Tibial artery (tissue), 4 donors: ENCODE measurements around the gene PCK2.

Experiments used
- DNase-seq, 2 donors: peaks; one replicate each; pipeline ENCODE4 v3.0.0-alpha.2; 2019
- H3K27ac ChIP-seq, 2 donors: fragments of 200-600 bp; sonication (generic) in 1 of 2; 1 replicate in 1 of 2; 2 replicates in 1 of 2; pipeline ENCODE4 v1.5.1; 2018 to 2019; ENCODE audit warnings: mild to moderate bottlenecking in 1 of 2
- H3K27me3 ChIP-seq, 2 donors: fragments of 200-600 bp; sonication (generic) in 1 of 2; one replicate each; pipeline versions ENCODE4 v1.5.1 to v1.6.0; 2016 to 2019
- H3K36me3 ChIP-seq, 3 donors: fragments of 200-600 bp; sonication (generic) in 2 of 3; one replicate each; pipeline ENCODE4 v1.5.1; 2016 to 2019; ENCODE audit warnings: mild to moderate bottlenecking in 2 of 3
- H3K4me1 ChIP-seq, 4 donors: fragments of 200-600 bp; sonication (generic) in 2 of 4; 1 replicate in 3 of 4; 2 replicates in 1 of 4; pipeline ENCODE4 v1.5.1; 2016 to 2019
- H3K4me3 ChIP-seq, 2 donors: fragments of 200-600 bp; sonication (generic) in 1 of 2; 1 replicate in 1 of 2; 2 replicates in 1 of 2; pipeline ENCODE4 v1.5.1; 2018 to 2019; ENCODE audit warnings: mild to moderate bottlenecking in 2 of 2
- H3K9me3 ChIP-seq, 3 donors: fragments of 200-600 bp; sonication (generic) in 1 of 3; one replicate each; pipeline ENCODE4 v1.5.1; 2016 to 2019
- CTCF ChIP-seq, 2 experiments: fragments of 200-600 bp in 1 of 2; fragments of 450-650 bp in 1 of 2; IDR thresholded peaks; one replicate each; pipeline ENCODE4 v1.5.1; 2017 to 2019; ENCODE audit warnings: antibody characterized with exemption in 2 of 2, mild to moderate bottlenecking in 1 of 2, moderate library complexity in 1 of 2
- intact Hi-C: fragments of 100-400 bp; cut with DNase I; formaldehyde crosslinking; loops from one replicate; pipeline ENCODE4 v1.15.0; 2023; ENCODE audit warnings: low total_unique reads

The PCK2 gene

GRCh38 chr14:24151404-24152080, 57.4 kb downstream of the PCK2 start:
- intact Hi-C loops: loop anchor here (5.0 kb wide), 1 partner anchor 94 kb away; no protein-coding TSS in a partner anchor
- no peaks in the 10 kb centered on the region for H3K9me3 ChIP-seq
- H3K4me3 ChIP-seq: no peak overlapping the region
- no peak overlapping the region for H3K27ac ChIP-seq
- H3K4me1 ChIP-seq: peaks cover 7 to 18% (median 15%) of the 10 kb centered on the region in 4 donors
- peaks cover 57 to 79% (median 72%) of the 10 kb centered on the region in 3 donors for H3K36me3 ChIP-seq
- no peak for TF ChIP-seq CTCF (IDR thresholded peaks at IDR 0.05)
- H3K27me3 ChIP-seq: no peaks in the 10 kb centered on the region
- DNase-seq: no peak
